Mucosa of rectum (tissue), 2 donors: ENCODE results near the gene CFAP99.
A peak's percentile ranks its signal among the peaks of the same experiment; 100 is the strongest.

Source experiments
- H3K27ac ChIP-seq, 2 donors: one replicate each; pipeline ENCODE4 v1.7.0; 2013; ENCODE audit warnings: inconsistent platforms in 2 of 2, low read depth in 2 of 2, low read length in 2 of 2
- H3K27me3 ChIP-seq, 2 donors: one replicate each; pipeline ENCODE4 v1.7.0; 2013; ENCODE audit warnings: low read length in 2 of 2; ENCODE audit not compliant: control insufficient read depth in 2 of 2, insufficient read depth in 2 of 2
- H3K36me3 ChIP-seq, 2 donors: one replicate each; pipeline ENCODE4 v1.7.0; 2013; ENCODE audit warnings: low read length in 2 of 2; ENCODE audit not compliant: control insufficient read depth in 2 of 2, insufficient read depth in 2 of 2
- H3K4me1 ChIP-seq, 2 donors: one replicate each; pipeline ENCODE4 v1.7.0; 2013; ENCODE audit warnings: low read length in 2 of 2, mild to moderate bottlenecking in 1 of 2; ENCODE audit not compliant: control insufficient read depth in 2 of 2, insufficient read depth in 2 of 2
- H3K4me3 ChIP-seq, 2 donors: one replicate each; pipeline ENCODE4 v1.7.0; 2013; ENCODE audit warnings: low read length in 2 of 2
- H3K9ac ChIP-seq, 2 donors: one replicate each; pipeline ENCODE4 v1.7.0; 2013; ENCODE audit warnings: low read length in 2 of 2, low read depth in 1 of 2, mild to moderate bottlenecking in 1 of 2
- H3K9me3 ChIP-seq, 2 donors: one replicate each; pipeline ENCODE4 v1.7.0; 2013; ENCODE audit warnings: low read length in 2 of 2; ENCODE audit not compliant: control insufficient read depth in 2 of 2
- donor health status: healthy.
- donor health status: Normal muscosa, but diverticular disease.

CFAP99 gene

DNA sequence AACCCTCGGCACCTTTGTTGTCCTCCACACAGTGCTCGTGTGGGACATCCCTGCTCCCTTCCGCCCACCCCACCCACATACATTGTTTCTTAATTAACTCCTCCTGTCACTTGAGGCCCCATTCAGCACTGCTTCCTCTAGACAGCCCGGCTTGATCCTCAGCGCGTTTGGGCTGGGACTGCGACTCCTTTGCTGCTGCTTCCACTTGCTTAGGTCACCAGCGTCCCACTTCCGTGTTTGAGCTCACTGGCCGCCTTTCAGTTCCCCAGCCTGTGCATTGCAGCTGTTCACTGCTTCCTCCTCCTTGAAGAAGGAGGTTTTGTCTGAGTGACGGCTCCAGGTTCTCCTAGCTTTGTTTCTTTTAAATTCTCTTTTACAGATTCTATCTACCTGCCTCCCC, 66.2 kb downstream of the CFAP99 start:
- H3K4me3 ChIP-seq = peak overlapping the region in 1 of 2 donors; percentile 61
- H3K27ac ChIP-seq = peak overlapping the region; percentile 66 to 81
- H3K9ac ChIP-seq = peak overlapping the region; percentile 15 to 43
- H3K36me3 ChIP-seq = peaks cover 6 to 17% of the 10 kb centered on the region in 2 donors
- no peaks in the 10 kb centered on the region for H3K9me3 ChIP-seq
- no peaks in the 10 kb centered on the region for H3K27me3 ChIP-seq
- peaks cover 54 to 56% of the 10 kb centered on the region in 2 donors for H3K4me1 ChIP-seq

DNA sequence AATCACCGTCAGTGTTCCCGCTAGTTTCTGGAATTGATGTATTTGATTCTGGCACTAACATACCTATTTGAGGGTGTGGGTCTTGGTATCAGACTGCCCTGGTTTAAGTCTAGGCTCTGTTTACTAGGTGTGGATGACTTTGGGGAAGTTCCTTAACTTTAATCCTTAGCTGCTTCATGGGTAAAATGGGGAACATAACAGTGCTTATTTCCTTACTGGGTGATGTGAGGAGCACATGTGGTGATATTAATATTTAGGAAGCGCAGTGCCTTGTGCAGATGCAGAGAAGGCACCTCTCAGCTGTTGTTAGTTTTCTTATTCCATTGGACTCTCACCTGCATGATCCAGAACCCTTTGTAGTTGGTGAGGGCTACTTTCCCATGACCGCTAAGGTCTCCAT, 67.2 kb downstream of the CFAP99 start:
- Histone ChIP-seq H3K9me3 (no peaks in the 10 kb centered on the region), H3K4me3 (no peak overlapping the region), H3K9ac (no peak overlapping the region), H3K36me3 (peaks cover 13 to 23% of the 10 kb centered on the region in 2 donors), H3K4me1 (peaks cover 50 to 53% of the 10 kb centered on the region in 2 donors), H3K27me3 (no peaks in the 10 kb centered on the region), H3K27ac (peak overlapping the region; percentile 62 to 66)

DNA sequence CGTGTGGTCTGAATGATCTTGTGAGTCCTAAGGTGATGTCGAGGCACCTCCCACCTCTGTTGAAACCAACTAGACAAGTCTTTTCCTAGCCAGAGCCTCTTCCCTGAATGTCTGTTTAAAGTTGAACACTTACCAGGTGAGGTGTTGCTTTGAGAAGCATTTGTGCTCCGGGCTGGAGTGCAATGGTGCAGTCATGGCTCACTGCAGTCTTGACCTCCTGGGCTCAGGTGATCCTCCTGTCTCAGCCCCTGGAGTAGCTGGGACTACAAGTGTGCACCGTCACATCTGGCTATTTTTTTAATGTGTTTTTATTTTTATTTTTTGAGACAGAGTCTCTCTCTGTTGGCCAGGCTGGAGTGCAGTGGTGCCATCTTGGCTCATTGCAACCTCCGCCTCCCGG, 68.2 kb downstream of the CFAP99 start:
- Histone ChIP-seq H3K4me1 (peaks cover 43 to 44% of the 10 kb centered on the region in 2 donors), H3K27ac (no peak overlapping the region), H3K9me3 (no peaks in the 10 kb centered on the region), H3K9ac (no peak overlapping the region), H3K36me3 (peaks cover 21 to 26% of the 10 kb centered on the region in 2 donors), H3K27me3 (no peaks in the 10 kb centered on the region), H3K4me3 (no peak overlapping the region)

DNA sequence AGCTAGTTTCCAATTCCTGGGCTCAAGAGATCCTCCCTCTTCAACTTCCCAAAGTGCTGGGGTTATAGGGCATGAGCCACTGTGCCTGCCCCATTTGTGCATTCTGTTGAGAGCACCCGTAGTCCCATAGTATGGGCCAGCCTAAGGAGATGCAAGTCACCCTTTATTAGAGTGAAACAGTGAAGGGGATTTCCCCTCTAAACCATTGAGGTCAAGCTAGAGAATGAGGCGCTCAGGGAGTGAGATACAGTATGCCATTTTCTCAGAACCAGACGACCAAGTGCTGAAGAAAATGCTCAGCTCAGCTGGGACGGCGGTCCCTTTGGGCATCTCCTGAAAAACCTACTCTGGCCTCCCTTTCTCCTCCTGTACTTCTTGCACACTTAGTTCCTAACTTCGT, 68.9 kb downstream of the CFAP99 start:
- H3K27ac ChIP-seq = no peak overlapping the region

DNA sequence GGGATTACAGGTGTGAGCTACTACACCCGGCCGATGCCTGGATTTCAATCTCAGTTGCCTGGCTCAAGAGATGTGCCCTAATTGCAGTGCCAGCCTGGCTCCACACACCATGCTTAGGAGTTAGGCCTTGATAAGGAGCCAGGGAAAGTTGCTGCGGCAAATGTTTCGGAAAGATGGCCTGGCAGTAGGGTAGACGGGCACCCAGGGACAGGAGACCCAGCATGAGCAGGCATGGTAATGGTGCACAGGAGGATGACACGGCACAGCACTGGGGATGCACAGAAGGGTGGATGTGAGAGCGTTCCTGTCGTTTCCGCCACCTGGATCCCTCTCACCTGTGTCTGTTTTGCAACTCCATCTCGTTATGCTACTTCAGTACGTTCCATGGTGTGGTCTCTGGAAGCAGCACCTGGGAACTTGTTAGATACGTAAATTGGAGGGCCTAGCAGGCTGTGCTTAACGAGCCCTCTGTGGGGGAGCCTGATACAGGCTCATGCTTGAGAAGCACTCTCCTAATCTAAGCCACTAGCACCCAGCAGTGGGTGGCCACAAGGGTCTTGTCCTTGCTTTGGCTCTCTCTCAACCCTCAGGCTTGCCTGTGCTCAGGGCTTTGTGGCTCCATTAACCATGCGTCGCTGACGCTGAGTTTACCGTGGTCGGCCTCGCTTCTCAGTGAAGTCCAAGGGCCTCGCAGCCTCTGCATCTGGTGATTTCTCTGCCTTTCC, 70.5 kb downstream of the CFAP99 start:
- peaks cover 31 to 38% of the 10 kb centered on the region in 2 donors for H3K36me3 ChIP-seq
- no peak overlapping the region for H3K27ac ChIP-seq
- H3K9ac ChIP-seq = no peak overlapping the region
- H3K27me3 ChIP-seq = no peaks in the 10 kb centered on the region
- H3K4me1 ChIP-seq = peaks cover 27 to 28% of the 10 kb centered on the region in 2 donors
- no peak overlapping the region for H3K4me3 ChIP-seq
- no peaks in the 10 kb centered on the region for H3K9me3 ChIP-seq

More for the DNA sequence above, 68.9 kb downstream of the CFAP99 start:
- Histone ChIP-seq H3K4me1 (peaks cover 37 to 38% of the 10 kb centered on the region in 2 donors), H3K36me3 (peaks cover 26 to 31% of the 10 kb centered on the region in 2 donors), H3K27me3 (no peaks in the 10 kb centered on the region), H3K9ac (no peak overlapping the region), H3K4me3 (no peak overlapping the region), H3K9me3 (no peaks in the 10 kb centered on the region)

DNA sequence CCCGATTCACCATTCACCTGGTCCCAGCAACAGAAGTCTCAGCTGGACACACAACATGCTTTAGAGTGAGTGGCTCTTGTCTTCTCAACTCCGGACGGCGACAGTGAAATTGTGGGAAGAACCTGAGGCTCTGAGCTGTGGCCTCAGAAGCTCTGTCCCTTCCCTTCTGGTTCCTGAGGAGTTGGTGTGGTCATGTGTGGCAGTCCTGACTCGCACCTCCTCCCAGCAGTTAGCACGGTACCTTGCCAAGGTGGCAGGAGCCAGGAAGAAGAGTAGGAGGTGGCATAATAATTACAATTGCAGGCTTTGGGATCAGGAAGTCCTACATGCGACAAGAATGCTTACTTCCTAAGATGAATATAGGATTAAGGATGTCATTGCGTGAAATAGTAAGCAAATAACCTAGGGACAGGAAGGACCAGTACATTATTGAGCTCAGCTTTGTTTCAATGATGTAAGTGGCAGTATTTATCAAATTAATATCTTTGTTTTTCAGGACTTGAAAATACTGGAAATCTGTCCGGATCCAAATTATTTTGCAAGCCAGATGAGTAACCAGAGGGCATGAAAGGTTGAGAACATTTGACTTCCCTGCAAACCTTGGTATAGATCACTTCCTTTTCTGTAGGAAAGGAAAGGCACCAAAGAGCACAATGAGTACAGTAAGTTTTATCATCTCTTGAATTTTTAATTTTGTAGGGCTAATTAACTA, 71.2 kb downstream of the CFAP99 start:
- Histone ChIP-seq H3K9me3 (no peaks in the 10 kb centered on the region), H3K27ac (no peak overlapping the region), H3K4me1 (peaks cover 20 to 21% of the 10 kb centered on the region in 2 donors), H3K27me3 (no peaks in the 10 kb centered on the region), H3K9ac (no peak overlapping the region), H3K4me3 (no peak overlapping the region), H3K36me3 (peaks cover 31 to 40% of the 10 kb centered on the region in 2 donors)

DNA sequence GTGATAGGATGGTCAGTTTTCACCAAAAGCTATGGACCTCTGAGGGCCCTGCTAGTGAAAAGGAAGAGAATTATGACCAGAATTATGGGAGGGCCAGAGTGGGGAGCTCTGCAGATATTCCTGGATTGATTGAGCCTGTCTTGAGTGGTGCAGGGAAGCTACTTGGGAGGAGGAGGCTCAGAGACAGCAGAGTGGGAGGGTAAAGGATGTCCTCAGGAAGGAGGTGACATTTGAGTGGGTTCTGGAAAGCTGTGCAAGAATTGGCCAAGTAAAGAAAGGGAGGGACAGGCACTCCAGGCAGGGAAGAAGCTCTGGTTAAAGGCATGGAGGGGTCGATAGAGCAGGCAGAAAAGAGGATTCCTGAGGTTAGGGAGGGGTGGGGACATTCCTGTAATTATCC, 74.2 kb downstream of the CFAP99 start:
- Histone ChIP-seq H3K9me3 (no peaks in the 10 kb centered on the region), H3K27ac (no peak overlapping the region), H3K4me3 (no peak overlapping the region), H3K9ac (no peak overlapping the region), H3K27me3 (no peaks in the 10 kb centered on the region), H3K4me1 (peaks cover 0 to under 1% of the 10 kb centered on the region in 2 donors), H3K36me3 (peaks cover 46 to 61% of the 10 kb centered on the region in 2 donors)

DNA sequence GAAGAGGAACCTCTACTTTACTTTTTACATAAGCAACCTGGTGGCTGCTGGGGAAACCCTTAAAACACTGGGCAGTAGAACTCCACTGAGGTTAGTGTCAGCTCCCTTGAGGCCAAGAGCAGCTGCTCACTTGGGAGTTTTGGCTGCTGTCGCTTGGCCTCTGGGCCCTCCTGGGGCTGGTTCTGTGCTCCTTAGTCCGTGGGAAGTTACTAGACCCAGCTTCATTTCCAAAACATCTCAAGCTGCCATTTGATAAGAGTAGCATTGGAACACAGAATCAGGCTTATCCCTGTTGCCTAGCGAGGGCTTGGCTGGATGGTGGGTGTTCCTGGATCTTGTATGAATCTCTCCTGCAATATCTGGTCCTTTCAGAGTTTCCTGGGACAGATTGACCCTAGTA, 76.2 kb downstream of the CFAP99 start:
- Histone ChIP-seq H3K27ac (no peak overlapping the region), H3K9me3 (no peaks in the 10 kb centered on the region), H3K4me3 (no peak overlapping the region), H3K27me3 (no peaks in the 10 kb centered on the region), H3K4me1 (no peaks in the 10 kb centered on the region), H3K36me3 (peaks cover 43 to 59% of the 10 kb centered on the region in 2 donors), H3K9ac (no peak overlapping the region)

DNA sequence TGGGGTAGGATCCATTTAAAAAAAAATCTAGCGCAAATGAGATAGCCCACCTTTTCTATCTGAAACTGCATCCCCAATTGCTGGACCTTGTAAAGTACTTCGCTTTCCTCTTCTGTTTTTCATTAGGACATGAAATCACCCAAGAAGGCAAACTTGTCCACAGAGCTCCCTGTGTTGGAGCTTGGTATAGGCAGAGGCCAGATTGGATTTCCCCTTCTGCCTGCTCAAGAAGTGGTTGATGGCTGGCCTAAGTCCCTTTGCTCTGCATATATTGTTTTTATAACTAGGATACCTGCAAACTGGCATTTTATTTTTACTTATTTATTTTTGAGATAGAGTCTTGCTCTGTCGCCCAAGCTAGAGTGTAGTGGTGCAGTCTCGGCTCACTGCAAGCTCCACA, 78.6 kb downstream of the CFAP99 start:
- Histone ChIP-seq H3K4me1 (no peaks in the 10 kb centered on the region), H3K4me3 (no peak overlapping the region), H3K27ac (no peak overlapping the region), H3K36me3 (peaks cover 45 to 63% of the 10 kb centered on the region in 2 donors), H3K9ac (no peak overlapping the region), H3K9me3 (no peaks in the 10 kb centered on the region), H3K27me3 (no peaks in the 10 kb centered on the region)

DNA sequence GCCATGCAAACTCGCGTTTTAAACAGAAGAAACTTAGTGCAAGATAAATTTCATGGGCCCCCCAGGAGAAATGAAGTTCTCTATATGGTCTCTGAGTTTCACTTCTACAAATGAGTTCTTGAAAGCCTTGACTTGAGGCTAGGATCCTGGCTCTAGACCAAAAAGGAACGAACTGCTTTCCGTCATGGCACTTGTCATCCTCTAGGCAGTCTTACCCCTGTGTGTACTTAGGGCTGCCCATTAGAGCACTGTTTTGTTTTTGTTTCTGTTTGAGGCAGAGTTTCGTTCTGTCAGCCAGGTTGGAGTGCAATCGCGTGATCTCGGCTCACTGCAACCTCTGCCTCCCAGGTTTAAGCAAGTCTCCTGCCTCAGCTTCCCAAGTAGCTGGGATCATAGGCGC, 79.2 kb downstream of the CFAP99 start:
- no peaks in the 10 kb centered on the region for H3K9me3 ChIP-seq
- H3K36me3 ChIP-seq = peaks cover 43 to 56% of the 10 kb centered on the region in 2 donors
- no peaks in the 10 kb centered on the region for H3K4me1 ChIP-seq
- no peaks in the 10 kb centered on the region for H3K27me3 ChIP-seq
- H3K27ac ChIP-seq = no peak overlapping the region
- no peak overlapping the region for H3K4me3 ChIP-seq
- H3K9ac ChIP-seq = no peak overlapping the region
